Small intestine (tissue), 7 donors: ENCODE data around the gene FGD5. TPM values are rescaled to one million over a fixed set of nuclear protein-coding genes. Genes with fewer than 3 reads are reported as not detected.
A peak's percentile ranks its signal among the peaks of the same experiment; 100 is the strongest.

Source experiments
- DNase-seq, 2 donors: peaks; one replicate each; pipeline versions ENCODE4 v3.0.0 to v3.0.0-alpha.2; 2013
- FAIRE-seq: peaks from 2 replicates; lab custom pipeline; 2012; peaks lifted over from hg19 to GRCh38; lab: Jason Lieb, UNC
- H3K27ac ChIP-seq, 3 donors: one replicate each; pipeline ENCODE4 v1.5.1; 2013; ENCODE audit warnings: low read length in 2 of 3, mild to moderate bottlenecking in 2 of 3, control low read depth in 1 of 3, inconsistent platforms in 1 of 3, low read depth in 1 of 3, moderate library complexity in 1 of 3
- H3K27me3 ChIP-seq, 3 donors: one replicate each; pipeline ENCODE4 v1.6.1; 2013; ENCODE audit warnings: low read length in 3 of 3, inconsistent platforms in 1 of 3; ENCODE audit not compliant: control insufficient read depth in 3 of 3, insufficient read depth in 3 of 3
- H3K36me3 ChIP-seq, 3 donors: one replicate each; pipeline ENCODE4 v1.6.1; 2013; ENCODE audit warnings: low read length in 3 of 3, inconsistent platforms in 1 of 3, low read depth in 1 of 3, mild to moderate bottlenecking in 1 of 3, moderate library complexity in 1 of 3; ENCODE audit not compliant: control insufficient read depth in 3 of 3, insufficient read depth in 2 of 3
- H3K4me1 ChIP-seq, 3 donors: one replicate each; pipeline ENCODE4 v1.6.1; 2013; ENCODE audit warnings: low read length in 2 of 3, inconsistent platforms in 1 of 3, low read depth in 1 of 3, mild to moderate bottlenecking in 1 of 3, moderate library complexity in 1 of 3; ENCODE audit not compliant: control insufficient read depth in 3 of 3, insufficient read depth in 2 of 3
- H3K4me3 ChIP-seq, 3 donors: one replicate each; pipeline ENCODE4 v1.5.1; 2013; ENCODE audit warnings: low read length in 3 of 3, control low read depth in 1 of 3, inconsistent platforms in 1 of 3, low read depth in 1 of 3, mild to moderate bottlenecking in 1 of 3, moderate library complexity in 1 of 3
- H3K9me3 ChIP-seq, 2 donors: one replicate each; pipeline ENCODE4 v1.6.1; 2013; ENCODE audit warnings: low read depth in 1 of 2, low read length in 1 of 2; ENCODE audit not compliant: control insufficient read depth in 2 of 2, insufficient read depth in 1 of 2
- WGBS, 3 donors: extraction: QIAGEN DNeasy Blood & Tissue Kit; methylation state at CpG; one replicate each; pipeline ENCODE4 v1.1.7; 2013; 5-methylcytosine and 5-hydroxymethylcytosine counted together
- polyA plus RNA-seq, 4 donors: library from polyadenylated mRNA; stranded (reverse) in 3 of 4; unstranded in 1 of 4; fragments of 200-250 nt in 3 of 4; fragments of 120-200 nt in 1 of 4; gene quantifications; one replicate each; pipeline versions ENCODE4 v1.2.1 to v1.2.3, GENCODE V29; 2013
- donor health status: healthy with polysubstance abuse.
- donor health status: control.
- donor health status: control.
- donor health status: Bipolar disorder and iron deficiency.
- donor health status: healthy.

FGD5 gene
- polyA plus RNA-seq, 4 donors = 3.1 to 16.1 (median 5.5) TPM

GRCh38 chr3:14844386-14845170 is 25.8 kb downstream of the FGD5 start:
- DNase-seq (no peak), FAIRE-seq (no peak)
- Histone ChIP-seq H3K36me3 (peaks cover 0 to 2% (median 0%) of the 10 kb centered on the region in 3 donors), H3K9me3 (no peaks in the 10 kb centered on the region), H3K4me1 (peaks cover 0 to 21% (median 5%) of the 10 kb centered on the region in 3 donors), H3K27ac (no peak overlapping the region), H3K27me3 (no peaks in the 10 kb centered on the region), H3K4me3 (no peak overlapping the region)
- WGBS, 3 donors = 78 to 85% (median 79%) methylated on average over 7 of the region's 7 CpGs

DNA sequence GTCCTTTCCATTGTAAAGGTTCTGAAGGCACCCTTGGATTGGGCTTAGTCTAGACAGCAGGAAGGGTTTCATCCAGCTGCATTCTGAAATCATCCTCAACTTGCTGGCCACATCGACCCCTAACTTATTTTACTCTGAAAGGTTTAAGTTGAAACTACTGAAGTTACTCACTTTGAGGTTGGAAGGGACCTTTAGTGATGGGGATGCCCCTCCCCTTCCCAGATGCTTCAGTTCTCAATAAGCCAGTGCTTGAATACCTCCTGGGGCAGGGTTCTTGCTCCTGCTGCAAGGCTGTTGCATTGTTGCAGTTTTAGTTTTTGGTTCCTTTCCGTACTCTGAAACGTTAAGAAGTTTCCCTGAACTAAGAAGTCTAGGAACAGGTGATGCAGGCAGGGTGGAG is 26.4 kb downstream of the FGD5 start:
- H3K36me3 ChIP-seq = peaks cover 0 to 2% (median 0%) of the 10 kb centered on the region in 3 donors
- no peaks in the 10 kb centered on the region for H3K9me3 ChIP-seq
- FAIRE-seq (no peak), DNase-seq (no peak)
- H3K27me3 ChIP-seq = no peaks in the 10 kb centered on the region
- no peak overlapping the region for H3K4me3 ChIP-seq
- no peak overlapping the region for H3K27ac ChIP-seq
- H3K4me1 ChIP-seq = peaks cover 0 to 21% (median 5%) of the 10 kb centered on the region in 3 donors
- WGBS, 3 donors = 49 to 62% (median 60%) methylated on average over 3 of the region's 3 CpGs

- no peak for FAIRE-seq
- WGBS, 3 donors = 10 to 55% (median 26%) methylated on average over 4 of the region's 4 CpGs
- no peaks in the 10 kb centered on the region for H3K27me3 ChIP-seq
These were observed 27.1 kb downstream of the FGD5 start for GRCh38 chr3:14845826-14846225.

DNA sequence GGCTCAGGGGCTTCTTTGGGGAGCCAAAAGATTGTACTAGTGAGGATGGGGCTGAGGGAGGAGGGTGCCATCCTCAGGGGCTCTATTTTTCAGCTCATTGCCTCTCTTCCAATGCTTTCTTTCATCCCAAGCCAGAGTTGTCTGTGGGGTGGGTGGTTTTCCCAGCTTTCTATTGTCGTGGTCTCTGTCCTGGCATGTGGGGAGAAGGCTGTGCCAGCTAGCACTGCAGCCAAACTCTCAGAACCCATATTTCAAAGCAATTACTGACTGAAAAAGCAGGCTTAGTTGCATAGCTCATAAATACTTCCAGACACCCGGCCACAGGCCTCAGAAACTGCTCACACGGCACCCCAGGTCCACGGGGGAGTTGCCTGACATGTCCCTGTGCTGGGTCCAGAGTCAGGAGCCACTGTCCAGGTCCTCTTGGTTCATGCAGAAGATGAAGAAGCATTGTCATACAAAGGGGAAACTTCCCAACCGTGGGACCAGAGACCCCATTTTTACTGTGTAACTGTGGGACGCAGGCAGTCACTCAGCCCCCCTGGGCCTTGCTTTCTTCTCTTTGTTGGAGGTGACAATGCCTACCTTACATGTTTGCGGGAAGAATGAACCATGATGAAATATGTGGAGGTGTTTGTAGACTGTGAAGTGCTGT is 27.6 kb downstream of the FGD5 start:
- Histone ChIP-seq H3K4me3 (no peak overlapping the region), H3K36me3 (peaks cover 0 to 2% (median 0%) of the 10 kb centered on the region in 3 donors), H3K9me3 (no peaks in the 10 kb centered on the region), H3K4me1 (peaks cover 0 to 21% (median 5%) of the 10 kb centered on the region in 3 donors), H3K27me3 (no peaks in the 10 kb centered on the region), H3K27ac (no peak overlapping the region)
- 54 to 68% (median 64%) methylated on average over 7 of the region's 7 CpGs for whole genome bisulfite sequencing, 3 donors
- no peak for FAIRE-seq
- peak in 1 of 2 donors; percentile 27 for DNase-seq

More at GRCh38 chr3:14845826-14846225, 27.1 kb downstream of the FGD5 start:
- Histone ChIP-seq H3K4me1 (peaks cover 0 to 21% (median 5%) of the 10 kb centered on the region in 3 donors), H3K27ac (no peak overlapping the region), H3K36me3 (peaks cover 0 to 2% (median 0%) of the 10 kb centered on the region in 3 donors), H3K4me3 (no peak overlapping the region), H3K9me3 (no peaks in the 10 kb centered on the region)
- DNase-seq = peak in 1 of 2 donors; percentile 15

DNA sequence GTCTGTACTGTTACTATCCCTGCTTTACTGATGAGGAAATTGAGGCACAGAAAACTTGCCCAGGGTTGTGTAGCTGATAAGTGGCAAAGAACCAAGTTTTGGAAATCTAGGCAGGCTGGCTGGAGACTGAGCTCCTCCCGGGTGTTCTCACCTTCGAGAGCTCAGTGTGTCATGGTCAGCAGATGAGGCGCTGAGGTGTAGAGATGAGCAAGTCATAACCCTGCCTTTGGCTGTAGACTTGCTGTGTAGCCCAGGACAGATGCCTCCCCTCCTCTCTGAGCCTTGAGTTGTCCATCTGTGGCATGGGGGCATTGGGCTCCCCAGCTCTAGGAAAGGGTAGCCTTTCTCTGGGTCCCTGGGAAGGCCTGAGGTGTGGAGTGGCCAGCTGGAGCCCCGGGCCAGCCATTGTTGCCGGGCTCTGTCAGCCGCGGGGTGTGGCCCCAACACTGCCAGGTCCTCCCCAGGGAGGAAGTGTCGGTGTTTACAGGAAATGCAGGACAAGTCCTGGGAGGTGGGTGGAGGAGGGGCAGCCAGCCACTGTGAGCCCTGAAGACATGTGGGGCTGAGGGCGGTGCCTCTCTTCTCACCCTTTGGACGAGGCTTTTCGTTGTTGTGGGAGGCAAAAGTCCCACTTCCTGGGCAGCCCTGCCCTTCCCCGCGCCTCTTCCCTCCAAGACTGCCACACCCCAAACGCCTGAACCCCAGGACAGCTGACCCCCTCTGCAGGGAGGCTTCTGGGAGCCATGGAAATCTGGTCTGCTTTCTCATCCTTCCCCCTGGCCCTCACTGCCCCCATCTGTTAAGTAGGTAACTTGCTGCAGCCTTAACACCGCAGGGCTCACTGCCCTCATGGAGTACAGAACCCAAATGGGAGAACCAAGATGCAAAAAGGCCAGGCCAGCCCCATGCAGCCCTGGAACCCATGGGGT is 29.1 kb downstream of the FGD5 start:
- FAIRE-seq (no peak), DNase-seq (peak; percentile 86 to 87)
- no peaks in the 10 kb centered on the region for H3K9me3 ChIP-seq
- WGBS, 3 donors = 24 to 32% (median 25%) methylated on average over 14 to 15 of the region's 15 CpGs
- peaks cover 0 to 21% (median 5%) of the 10 kb centered on the region in 3 donors for H3K4me1 ChIP-seq
- H3K27ac ChIP-seq = peak overlapping the region in 2 of 3 donors; percentile 52 to 78
- H3K4me3 ChIP-seq = no peak overlapping the region
- H3K36me3 ChIP-seq = peaks cover 0 to 2% (median 0%) of the 10 kb centered on the region in 3 donors
- no peaks in the 10 kb centered on the region for H3K27me3 ChIP-seq

GRCh38 chr3:14848906-14849305 is 30.1 kb downstream of the FGD5 start:
- no peaks in the 10 kb centered on the region for H3K27me3 ChIP-seq
- FAIRE-seq (no peak), DNase-seq (no peak)
- H3K9me3 ChIP-seq = no peaks in the 10 kb centered on the region
- WGBS, 3 donors = 86 to 94% (median 94%) methylated on average over 8 of the region's 8 CpGs
- H3K36me3 ChIP-seq = no peaks in the 10 kb centered on the region
- H3K27ac ChIP-seq = no peak overlapping the region
- no peak overlapping the region for H3K4me3 ChIP-seq
- H3K4me1 ChIP-seq = peaks cover 0 to 21% (median 5%) of the 10 kb centered on the region in 3 donors

DNA sequence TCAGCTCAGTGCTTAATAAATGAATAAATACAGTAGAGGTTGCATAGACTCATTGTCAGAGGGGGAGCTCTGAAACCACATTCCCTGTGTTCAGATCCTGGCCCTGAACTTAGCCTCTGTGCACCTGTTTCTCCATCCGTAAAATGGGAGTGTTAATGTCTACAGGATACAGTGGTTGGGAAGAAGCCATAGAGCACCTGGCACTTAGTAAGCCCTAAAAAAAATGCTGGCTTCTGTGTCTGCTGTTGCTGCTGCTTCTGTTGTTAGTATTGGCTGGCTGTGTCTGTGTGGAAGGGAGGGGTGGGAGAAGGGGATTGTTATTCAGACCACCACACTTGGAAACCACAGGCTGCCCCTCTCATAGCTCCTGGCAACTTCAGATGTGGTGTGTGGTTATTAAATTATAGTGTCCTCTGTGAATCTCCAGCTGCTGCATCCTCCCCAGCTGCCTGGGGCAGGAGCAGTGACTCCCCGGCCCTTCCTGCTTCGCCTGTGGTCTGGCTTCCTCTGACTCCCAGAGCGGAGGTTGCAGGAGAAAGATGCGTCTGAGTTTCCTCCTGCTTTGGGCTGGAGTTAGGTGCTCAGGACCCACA is 31.0 kb downstream of the FGD5 start:
- Histone ChIP-seq H3K27ac (no peak overlapping the region), H3K9me3 (no peaks in the 10 kb centered on the region), H3K4me3 (no peak overlapping the region), H3K4me1 (peaks cover 0 to 21% (median 5%) of the 10 kb centered on the region in 3 donors), H3K36me3 (no peaks in the 10 kb centered on the region), H3K27me3 (no peaks in the 10 kb centered on the region)
- no peak for FAIRE-seq
- DNase-seq = no peak
- 50 to 79% (median 77%) methylated on average over 5 of the region's 5 CpGs for WGBS, 3 donors
